Measurements from ENCODE around the gene STX8.
"Not testable (repeated sequence)": the region's sequence is repeated elsewhere in the genome, so short reads cannot be mapped to it uniquely, and the experiment has no call there.

Gene STX8

GRCh38 chr17:9342225-9342624, 233.4 kb downstream of the STX8 start:
- no peaks in the 10 kb centered on the region for H3K9me3 ChIP-seq (ENCODE audit: insufficient read depth, low read length, severe bottlenecking)
- no peak overlapping the region for H3K27ac ChIP-seq (ENCODE audit: low read length)
- H3K27me3 ChIP-seq (ENCODE audit: insufficient read depth, low read length, poor library complexity), result no peaks in the 10 kb centered on the region
- no peaks in the 10 kb centered on the region for H3K79me2 ChIP-seq (ENCODE audit: insufficient read depth, low read length)
- H3K4me2 ChIP-seq (ENCODE audit: insufficient read depth, low read length), result no peak overlapping the region
- no peak for DNase-seq
- no peaks in the 10 kb centered on the region for H4K20me1 ChIP-seq (ENCODE audit: insufficient read depth, low read length)
- no peak overlapping the region for H2AFZ ChIP-seq (ENCODE audit: low read depth, low read length)
- no peak overlapping the region for H3K9ac ChIP-seq (ENCODE audit: low read depth, low read length)
- H3K4me3 ChIP-seq (ENCODE audit: low read depth in 1 of 2, low read length in 2 of 2), result no peak overlapping the region
- H3K4me1 ChIP-seq (ENCODE audit: insufficient read depth, low read length), result no peaks in the 10 kb centered on the region
- TF ChIP-seq, protein P1, sequence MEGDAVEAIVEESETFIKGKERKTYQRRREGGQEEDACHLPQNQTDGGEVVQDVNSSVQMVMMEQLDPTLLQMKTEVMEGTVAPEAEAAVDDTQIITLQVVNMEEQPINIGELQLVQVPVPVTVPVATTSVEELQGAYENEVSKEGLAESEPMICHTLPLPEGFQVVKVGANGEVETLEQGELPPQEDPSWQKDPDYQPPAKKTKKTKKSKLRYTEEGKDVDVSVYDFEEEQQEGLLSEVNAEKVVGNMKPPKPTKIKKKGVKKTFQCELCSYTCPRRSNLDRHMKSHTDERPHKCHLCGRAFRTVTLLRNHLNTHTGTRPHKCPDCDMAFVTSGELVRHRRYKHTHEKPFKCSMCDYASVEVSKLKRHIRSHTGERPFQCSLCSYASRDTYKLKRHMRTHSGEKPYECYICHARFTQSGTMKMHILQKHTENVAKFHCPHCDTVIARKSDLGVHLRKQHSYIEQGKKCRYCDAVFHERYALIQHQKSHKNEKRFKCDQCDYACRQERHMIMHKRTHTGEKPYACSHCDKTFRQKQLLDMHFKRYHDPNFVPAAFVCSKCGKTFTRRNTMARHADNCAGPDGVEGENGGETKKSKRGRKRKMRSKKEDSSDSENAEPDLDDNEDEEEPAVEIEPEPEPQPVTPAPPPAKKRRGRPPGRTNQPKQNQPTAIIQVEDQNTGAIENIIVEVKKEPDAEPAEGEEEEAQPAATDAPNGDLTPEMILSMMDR (IDR thresholded peaks at IDR 0.05; ENCODE audit: borderline replicate concordance, extremely low read depth, low read length, poor library complexity, severe bottlenecking), result no peak
- no peaks in the 10 kb centered on the region for H3K36me3 ChIP-seq (ENCODE audit: insufficient read depth, low read length)
- no peak for ATAC-seq (ENCODE audit: insufficient read depth, low read depth)

- H3K4me2 ChIP-seq (ENCODE audit: insufficient read depth, low read length), result no peak overlapping the region
- H4K20me1 ChIP-seq (ENCODE audit: insufficient read depth, low read length), result no peaks in the 10 kb centered on the region
- H2AFZ ChIP-seq (ENCODE audit: low read depth, low read length), result no peak overlapping the region
- H3K36me3 ChIP-seq (ENCODE audit: insufficient read depth, low read length), result no peaks in the 10 kb centered on the region
- no peak overlapping the region for H3K9ac ChIP-seq (ENCODE audit: low read depth, low read length)
- no peaks in the 10 kb centered on the region for H3K27me3 ChIP-seq (ENCODE audit: insufficient read depth, low read length, poor library complexity)
- H3K4me1 ChIP-seq (ENCODE audit: insufficient read depth, low read length), result no peaks in the 10 kb centered on the region
- TF ChIP-seq, protein P1 (IDR thresholded peaks at IDR 0.05; ENCODE audit: borderline replicate concordance, extremely low read depth, low read length, poor library complexity, severe bottlenecking), result no peak
- TF ChIP-seq EZH2 (IDR thresholded peaks at IDR 0.05; ENCODE audit: borderline replicate concordance, low read depth, low read length, severe bottlenecking), result no peak
- H3K79me2 ChIP-seq (ENCODE audit: insufficient read depth, low read length), result no peaks in the 10 kb centered on the region
- ATAC-seq (ENCODE audit: insufficient read depth, low read depth) (no peak), DNase-seq (no peak)
- no peak overlapping the region for H3K4me3 ChIP-seq (ENCODE audit: low read depth in 1 of 2, low read length in 2 of 2)
- peaks cover 5% of the 10 kb centered on the region for H3K9me3 ChIP-seq (ENCODE audit: insufficient read depth, low read length, severe bottlenecking)
- no peak overlapping the region for H3K27ac ChIP-seq (ENCODE audit: low read length)
Measured at GRCh38 chr17:9339958-9340357, 235.7 kb downstream of the STX8 start.

DNA sequence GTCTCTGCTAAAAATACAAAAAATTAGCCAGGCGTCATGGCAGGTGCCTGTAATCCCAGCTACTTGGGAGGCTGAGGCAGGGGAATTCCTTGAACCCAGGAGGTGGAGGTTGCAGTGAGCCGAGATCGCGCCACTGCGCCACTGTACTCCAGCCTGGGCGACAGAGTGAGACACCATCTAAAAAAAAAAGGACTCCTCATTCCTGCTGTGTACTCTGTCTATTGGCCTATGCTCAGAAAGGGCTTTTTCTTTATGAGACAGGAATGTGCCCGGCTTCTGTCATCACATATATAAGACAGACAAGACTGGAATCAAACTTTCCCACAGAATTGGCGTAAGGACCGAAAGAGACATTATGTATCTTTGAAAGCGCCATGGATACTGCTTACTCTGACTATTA, 236.1 kb downstream of the STX8 start:
- DNase-seq; H3K9me3 ChIP-seq (ENCODE audit: insufficient read depth, low read length, severe bottlenecking); H3K4me2 ChIP-seq (ENCODE audit: insufficient read depth, low read length); H3K4me1 ChIP-seq (ENCODE audit: insufficient read depth, low read length); H3K27me3 ChIP-seq (ENCODE audit: insufficient read depth, low read length, poor library complexity); ATAC-seq (ENCODE audit: insufficient read depth, low read depth); H3K9ac ChIP-seq (ENCODE audit: low read depth, low read length); H3K36me3 ChIP-seq (ENCODE audit: insufficient read depth, low read length); H3K4me3 ChIP-seq (ENCODE audit: low read depth in 1 of 2, low read length in 2 of 2); H4K20me1 ChIP-seq (ENCODE audit: insufficient read depth, low read length); H3K27ac ChIP-seq (ENCODE audit: low read length); H3K79me2 ChIP-seq (ENCODE audit: insufficient read depth, low read length); H2AFZ ChIP-seq (ENCODE audit: low read depth, low read length): not testable (repeated sequence)

DNA sequence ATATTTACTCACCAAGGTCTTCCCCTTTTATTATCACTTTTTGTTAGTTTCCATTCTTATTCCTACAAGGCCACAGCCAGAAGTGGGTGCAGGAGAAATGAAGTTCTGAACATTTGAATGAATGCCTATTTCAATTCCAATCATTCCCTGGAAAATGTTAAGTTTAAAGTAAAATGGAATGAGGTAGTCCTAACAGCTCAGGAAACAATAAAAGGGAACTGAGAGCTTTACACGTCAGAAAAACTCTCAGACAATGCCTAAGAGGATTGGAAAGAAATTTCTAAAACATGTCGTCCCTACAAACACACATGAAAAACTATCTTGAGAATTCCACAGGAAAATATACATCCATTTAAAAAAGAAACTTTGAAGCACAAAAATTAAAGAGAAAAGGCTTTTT, 238.8 kb downstream of the STX8 start:
- Histone ChIP-seq H3K9me3 (ENCODE audit: insufficient read depth, low read length, severe bottlenecking) (peaks cover 12% of the 10 kb centered on the region), H3K9ac (ENCODE audit: low read depth, low read length) (no peak overlapping the region), H3K4me3 (ENCODE audit: low read depth in 1 of 2, low read length in 2 of 2) (no peak overlapping the region), H3K27ac (ENCODE audit: low read length) (no peak overlapping the region), H4K20me1 (ENCODE audit: insufficient read depth, low read length) (no peaks in the 10 kb centered on the region), H3K4me1 (ENCODE audit: insufficient read depth, low read length) (no peaks in the 10 kb centered on the region), H3K36me3 (ENCODE audit: insufficient read depth, low read length) (no peaks in the 10 kb centered on the region), H3K79me2 (ENCODE audit: insufficient read depth, low read length) (no peaks in the 10 kb centered on the region), H3K4me2 (ENCODE audit: insufficient read depth, low read length) (no peak overlapping the region), H3K27me3 (ENCODE audit: insufficient read depth, low read length, poor library complexity) (no peaks in the 10 kb centered on the region), H2AFZ (ENCODE audit: low read depth, low read length) (no peak overlapping the region)
- TF ChIP-seq, protein P1 (IDR thresholded peaks at IDR 0.05; ENCODE audit: borderline replicate concordance, extremely low read depth, low read length, poor library complexity, severe bottlenecking), result no peak
- no peak for TF ChIP-seq EZH2 (IDR thresholded peaks at IDR 0.05; ENCODE audit: borderline replicate concordance, low read depth, low read length, severe bottlenecking)
- DNase-seq (no peak), ATAC-seq (ENCODE audit: insufficient read depth, low read depth) (no peak)

Measured in DND-41 (cell line).